GM12878 (cell line): ENCODE data around the gene PKLR. TPM values are rescaled to one million over a fixed set of nuclear protein-coding genes. Genes with fewer than 3 reads are reported as not detected.

Source experiments
- BCL3 ChIP-seq: IDR thresholded peaks from 2 replicates; pipeline ENCODE4 v1.6.1; 2011; ENCODE audit warnings: borderline replicate concordance, low read depth, mild to moderate bottlenecking, moderate library complexity, low read length; ENCODE audit not compliant: insufficient read depth, poor library complexity, severe bottlenecking
- BHLHE40 ChIP-seq, 2 experiments: fragments of 450-650 bp in 1 of 2; IDR thresholded peaks; 2 replicates each; pipeline ENCODE4 v1.6.1; 2011 to 2017; ENCODE audit warnings: low read depth in 2 of 2, borderline replicate concordance in 1 of 2, improper control_type of control experiment in 1 of 2, low read length in 1 of 2, mild to moderate bottlenecking in 1 of 2
- CEBPZ ChIP-seq: fragments of 150-350 bp; IDR thresholded peaks from 2 replicates; pipeline ENCODE4 v1.6.1; 2016; ENCODE audit warnings: low read depth, low read length
- CTCF ChIP-seq, 3 experiments: IDR thresholded peaks in 2 of 3; conservative IDR thresholded peaks in 1 of 3; 2 replicates each; pipeline ENCODE4 v1.5.1; 2011; ENCODE audit warnings: low read depth in 3 of 3, low read length in 3 of 3, mild to moderate bottlenecking in 3 of 3, control low read depth in 2 of 3, moderate library complexity in 2 of 3, inconsistent platforms in 1 of 3, mixed read lengths in 1 of 3; ENCODE audit not compliant: control insufficient read depth in 2 of 3, insufficient read depth in 1 of 3; ENCODE audit errors: extremely low read depth in 1 of 3
- DPF2 ChIP-seq: fragments of 450-650 bp; IDR thresholded peaks from 2 replicates; pipeline ENCODE4 v1.6.1; 2017; ENCODE audit warnings: mild to moderate bottlenecking
- ESRRA ChIP-seq: IDR thresholded peaks from 2 replicates; pipeline ENCODE4 v1.6.1; 2012; ENCODE audit warnings: mild to moderate bottlenecking, low read length, improper control_type of control experiment
- IRF5 ChIP-seq: fragments of 450-650 bp; IDR thresholded peaks from 2 replicates; pipeline ENCODE4 v1.6.1; 2017; ENCODE audit warnings: borderline replicate concordance
- KAT2A ChIP-seq: conservative IDR thresholded peaks from 2 replicates; pipeline ENCODE4 v1.6.1; 2011; ENCODE audit warnings: low read depth, low read length; ENCODE audit not compliant: control insufficient read depth
- NFYA ChIP-seq: IDR thresholded peaks from 2 replicates; pipeline ENCODE4 v1.6.1; 2011; ENCODE audit warnings: low read depth, mild to moderate bottlenecking, low read length, improper control_type of control experiment, borderline replicate concordance
- NR2C1 ChIP-seq: fragments of 450-650 bp; IDR thresholded peaks from 2 replicates; pipeline ENCODE4 v1.6.1; 2017; ENCODE audit warnings: antibody characterized with exemption, mild to moderate bottlenecking, moderate library complexity
- NR2F1 ChIP-seq: fragments of 450-650 bp; conservative IDR thresholded peaks from 2 replicates; pipeline ENCODE4 v1.6.1; 2017; ENCODE audit warnings: mild to moderate bottlenecking
- REST ChIP-seq: IDR thresholded peaks from 2 replicates; pipeline ENCODE4 v1.6.1; 2012; ENCODE audit warnings: mild to moderate bottlenecking, low read depth, low read length
- SIX5 ChIP-seq: IDR thresholded peaks from 2 replicates; pipeline ENCODE4 v1.6.1; 2011; ENCODE audit warnings: mild to moderate bottlenecking, low read depth, low read length, moderate library complexity; ENCODE audit not compliant: severe bottlenecking
- SPI1 ChIP-seq: IDR thresholded peaks from 2 replicates; pipeline ENCODE4 v1.6.1; 2011; ENCODE audit warnings: low read depth, mild to moderate bottlenecking, low read length, moderate library complexity, borderline replicate concordance; ENCODE audit not compliant: insufficient read depth
- SREBF1 ChIP-seq: IDR thresholded peaks from 2 replicates; pipeline ENCODE4 v1.6.1; 2012; ENCODE audit warnings: mild to moderate bottlenecking, low read length
- ZNF207 ChIP-seq: fragments of 450-650 bp; IDR thresholded peaks from 2 replicates; pipeline ENCODE4 v1.6.1; 2014; ENCODE audit warnings: antibody characterized with exemption, mild to moderate bottlenecking, borderline replicate concordance
- polyA plus RNA-seq, 11 experiments: library from polyadenylated mRNA; depleted of rRNA in 4 of 11; unstranded in 6 of 11; stranded (reverse) in 5 of 11; fragments of >200 nt; fragmentation: Nextera tagmentation in 4 of 11; fragmentation: Illumina TruSeq in 1 of 11; extraction: Ambion mirVana in 4 of 11; extraction: Trizol in 1 of 11; gene quantifications; 1 replicate in 1 of 11; 2 replicates in 10 of 11; pipeline versions ENCODE4 v1.2.1 to v1.2.3, GENCODE V29; 2011 to 2016; ENCODE audit warnings: inconsistent platforms in 2 of 11, missing spikeins in 2 of 11, low read depth in 1 of 11
- total RNA-seq, 4 experiments: library from RNA; depleted of rRNA in 3 of 4; stranded (reverse); fragments of >200 nt in 3 of 4; fragmentation: Illumina TruSeq in 1 of 4; extraction: Trizol in 1 of 4; gene quantifications; 2 replicates each; pipeline versions ENCODE4 v1.2.1 to v1.2.3, GENCODE V29; 2013 to 2021

The PKLR gene
- total and polyA plus RNA-seq, 10 of the 15 experiments (the other 5 are each of a cell fraction or from before 2014, with no cell fraction given) = 0.04 to 0.15 (median 0.08) TPM; not detected in 7

- TF ChIP-seq BCL3 (no peak), NFYA (no peak), IRF5 (no peak), REST (0 out of 2 replicates have a peak, but pooled peaks have one; percentile 7), ESRRA (no peak), SPI1 (no peak), CEBPZ (no peak), NR2F1 (peak; percentile 48; the same call in 1 of the 2 replicates), KAT2A (no peak), SIX5 (no peak), CTCF (IDR thresholded peaks at IDR 0.05 in 2 of 3, conservative IDR thresholded peaks at IDR 0.05 in 1 of 3; ENCODE audit: control insufficient read depth in 2 of 3, extremely low read depth in 1 of 3, insufficient read depth in 1 of 3, low read depth in 3 of 3, low read length in 3 of 3) (peak; percentile 46 to 72 (median 54); a peak in 5 of 6 replicates), BHLHE40 (IDR thresholded peaks at IDR 0.05; ENCODE audit: borderline replicate concordance in 1 of 2, low read depth in 2 of 2, low read length in 1 of 2) (peak in 1 of 2 experiments; percentile 45; a peak in 2 of 4 replicates), ZNF207 (no peak), SREBF1 (no peak), NR2C1 (no peak), DPF2 (peak; percentile 52; the same call in 1 of the 2 replicates)
These were observed 24.0 kb downstream of the PKLR start, which contains the start of gene HCN3 (continued) for GRCh38 chr1:155277070-155277901.
